B cell (primary cell): ENCODE results near the gene GPR146. TPM values are rescaled to one million over a fixed set of nuclear protein-coding genes. Genes with fewer than 3 reads are reported as not detected.

Experiments used
- ATAC-seq: fragments of 200-7000 bp; cut with Tn5 transposase; one replicate; pipeline ENCODE4 v1.10.0; 2021; ENCODE audit warnings: low read depth, mild to moderate bottlenecking, moderate number of reproducible peaks, moderate library complexity
- CTCF ChIA-PET: fragments of 350-600 bp; sonication (Branson Sonifier 250); formaldehyde crosslinking; loops from one replicate; lab custom pipeline; 2021; ENCODE audit warnings: antibody characterized with exemption, inconsistent platforms; lab: Charles Lee
- POLR2A ChIA-PET: fragments of 350-600 bp; sonication (Branson Sonifier 250); formaldehyde crosslinking; loops from one replicate; lab custom pipeline; 2021; ENCODE audit warnings: antibody characterized with exemption; lab: Charles Lee
- DNase-seq: peaks from one replicate; pipeline ENCODE4 v3.0.0; 2013
- H2AFZ ChIP-seq: 2 replicates; pipeline ENCODE4 v1.6.1; 2012; ENCODE audit warnings: mild to moderate bottlenecking, low read depth, low read length; ENCODE audit not compliant: insufficient read depth, poor library complexity, severe bottlenecking
- H3K27ac ChIP-seq, 2 donors: 1 replicate in 1 of 2; 2 replicates in 1 of 2; pipeline ENCODE4 v1.5.1; 2012 to 2013; ENCODE audit warnings: low read length in 2 of 2, mild to moderate bottlenecking in 2 of 2, moderate library complexity in 1 of 2
- H3K27me3 ChIP-seq, 4 experiments: fragments of 200-600 bp in 1 of 4; sonication (generic) in 1 of 4; replicated peaks in 1 of 4; 1 replicate in 2 of 4; 2 replicates in 2 of 4; pipeline versions ENCODE4 v1.6.1 to v1.7.0; 2013 to 2016; ENCODE audit warnings: low read length in 3 of 4, mild to moderate bottlenecking in 2 of 4, mixed read lengths in 1 of 4, moderate library complexity in 1 of 4; ENCODE audit not compliant: insufficient read depth in 4 of 4, control insufficient read depth in 3 of 4; ENCODE audit errors: control extremely low read depth in 1 of 4
- H3K36me3 ChIP-seq, 2 experiments: replicated peaks in 1 of 2; 1 replicate in 1 of 2; 2 replicates in 1 of 2; pipeline versions ENCODE4 v1.6.1 to v1.7.1; 2013; ENCODE audit warnings: low read length in 1 of 2; ENCODE audit not compliant: insufficient read depth in 2 of 2, control insufficient read depth in 1 of 2; ENCODE audit errors: control extremely low read depth in 1 of 2, extremely low read depth in 1 of 2
- H3K4me1 ChIP-seq, 2 donors: fragments of 200-600 bp in 1 of 2; sonication (generic) in 1 of 2; 1 replicate in 1 of 2; 2 replicates in 1 of 2; pipeline versions ENCODE4 v1.5.1 to v1.6.1; 2013 to 2017; ENCODE audit warnings: low read length in 2 of 2; ENCODE audit not compliant: control insufficient read depth in 2 of 2, insufficient read depth in 2 of 2
- H3K4me2 ChIP-seq: replicated peaks from 2 replicates; pipeline ENCODE3; 2012; ENCODE audit warnings: mild to moderate bottlenecking, low read depth, low read length; ENCODE audit not compliant: poor library complexity, severe bottlenecking
- H3K4me3 ChIP-seq, 5 experiments: fragments of 200-600 bp in 1 of 5; sonication (generic) in 1 of 5; 1 replicate in 3 of 5; 2 replicates in 2 of 5; pipeline versions ENCODE4 v1.5.1 to v1.7.0; 2011 to 2016; ENCODE audit warnings: low read length in 4 of 5, mild to moderate bottlenecking in 4 of 5, low read depth in 2 of 5, control low read depth in 1 of 5, moderate library complexity in 1 of 5; ENCODE audit not compliant: insufficient read depth in 1 of 5; ENCODE audit errors: control extremely low read depth in 1 of 5, extremely low read depth in 1 of 5
- H3K79me2 ChIP-seq: fragments of 200-600 bp; sonication (generic); one replicate; pipeline ENCODE4 v1.6.0; 2016; ENCODE audit warnings: low read length; ENCODE audit not compliant: control insufficient read depth, insufficient read depth
- H3K9ac ChIP-seq: fragments of 200-600 bp; sonication (generic); 2 replicates; pipeline ENCODE4 v1.6.1; 2017; ENCODE audit warnings: mild to moderate bottlenecking, low read length, moderate library complexity
- H3K9me3 ChIP-seq, 3 donors: one replicate each; pipeline versions ENCODE4 v1.6.1 to v1.7.1; 2013; ENCODE audit warnings: low read length in 2 of 3; ENCODE audit not compliant: control insufficient read depth in 2 of 3, insufficient read depth in 1 of 3; ENCODE audit errors: control extremely low read depth in 1 of 3
- H4K20me1 ChIP-seq: 2 replicates; pipeline ENCODE4 v1.6.0; 2012; ENCODE audit warnings: mild to moderate bottlenecking, low read length; ENCODE audit not compliant: insufficient read depth, control insufficient read depth, poor library complexity, severe bottlenecking
- H3K27ac Mint-ChIP-seq: one replicate; pipeline ENCODE4 v1.8.0; 2021; ENCODE audit warnings: mixed read lengths
- H3K27me3 Mint-ChIP-seq: one replicate; pipeline ENCODE4 v1.8.0; 2021; ENCODE audit warnings: mixed read lengths
- H3K4me1 Mint-ChIP-seq: one replicate; pipeline ENCODE4 v1.8.0; 2021; ENCODE audit warnings: mixed read lengths
- H3K4me3 Mint-ChIP-seq: one replicate; pipeline ENCODE4 v1.8.0; 2021; ENCODE audit warnings: mixed read lengths
- H3K9me3 Mint-ChIP-seq: one replicate; pipeline ENCODE4 v1.8.0; 2022; ENCODE audit warnings: mixed read lengths; ENCODE audit not compliant: insufficient read depth
- EZH2 ChIP-seq: IDR thresholded peaks from 2 replicates; pipeline ENCODE4 v1.6.1; 2012; ENCODE audit warnings: borderline replicate concordance, low read depth, mild to moderate bottlenecking, moderate library complexity, low read length; ENCODE audit not compliant: insufficient read depth, poor library complexity, severe bottlenecking
- WGBS: methylation state at CpG from one replicate; pipeline ENCODE4 v1.1.5; 2013; ENCODE audit warnings: missing lambda C conversion rate; ENCODE audit not compliant: insufficient coverage; 5-methylcytosine and 5-hydroxymethylcytosine counted together
- intact Hi-C: fragments of 100-400 bp; cut with micrococcal nuclease; formaldehyde crosslinking; loops from one replicate; pipeline ENCODE4 v1.10.0; 2022
- polyA plus RNA-seq: library from polyadenylated mRNA; depleted of rRNA; stranded (reverse); fragments of >200 nt; gene quantifications from 2 replicates; pipeline ENCODE4 v1.2.3, GENCODE V29; 2012
- total RNA-seq, 2 donors: library from RNA; stranded (reverse); fragments of 120-200 nt in 1 of 2; gene quantifications; 1 replicate in 1 of 2; 2 replicates in 1 of 2; pipeline versions ENCODE4 v1.2.3 to v1.2.4, GENCODE V29; 2013 to 2022
- TF ChIP-seq, protein P1 (sequence below): fragments of 200-600 bp; IDR thresholded peaks from one replicate; pipeline ENCODE4 v1.8.0; 2022; ENCODE audit warnings: antibody characterized with exemption, mild to moderate bottlenecking

The GPR146 gene
- total and polyA plus RNA-seq, 2 donors (not counting 1 experiment from before 2014, with no cell fraction given), result 4.2 to 45.4 TPM

DNA sequence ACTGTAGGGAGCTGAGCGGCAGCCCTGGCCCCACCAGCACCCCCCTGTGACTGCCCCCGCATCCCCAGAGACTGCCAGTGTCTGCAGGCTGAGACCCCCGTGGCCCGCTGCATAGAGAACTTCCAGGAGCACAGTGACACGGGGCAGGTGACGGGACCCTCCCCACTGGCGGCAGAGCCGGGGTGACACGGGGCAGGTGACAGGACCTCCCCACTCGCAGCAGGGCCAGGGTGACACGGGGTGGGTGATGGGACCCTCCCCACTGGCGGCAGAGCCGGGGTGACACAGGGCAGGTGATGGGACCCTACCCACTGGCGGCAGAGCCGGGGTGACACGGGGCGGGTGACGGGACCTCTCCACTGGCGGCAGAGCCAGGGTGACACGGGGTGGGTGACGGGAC lies 45.9 kb downstream of the GPR146 start:
- POLR2A ChIA-PET, result no interaction called here
- Mint-ChIP-seq H3K4me1 (peaks cover 29% of the 10 kb centered on the region), H3K27ac (no peak overlapping the region), H3K27me3 (no peaks in the 10 kb centered on the region), H3K4me3 (no peak overlapping the region), H3K9me3 (no peaks in the 10 kb centered on the region)
- Histone ChIP-seq H3K4me3 (no peak overlapping the region), H3K36me3 (no peaks in the 10 kb centered on the region), H2AFZ (no peak overlapping the region), H3K9ac (no peak overlapping the region), H4K20me1 (no peaks in the 10 kb centered on the region), H3K27me3 (no peaks in the 10 kb centered on the region), H3K4me1 (peaks cover 20 to 30% of the 10 kb centered on the region in 2 donors), H3K9me3 (no peaks in the 10 kb centered on the region), H3K4me2 (no peak overlapping the region), H3K27ac (no peak overlapping the region), H3K79me2 (no peaks in the 10 kb centered on the region)
- intact Hi-C loops, result no loop called here
- ATAC-seq, result no peak
- TF ChIP-seq, protein P1, sequence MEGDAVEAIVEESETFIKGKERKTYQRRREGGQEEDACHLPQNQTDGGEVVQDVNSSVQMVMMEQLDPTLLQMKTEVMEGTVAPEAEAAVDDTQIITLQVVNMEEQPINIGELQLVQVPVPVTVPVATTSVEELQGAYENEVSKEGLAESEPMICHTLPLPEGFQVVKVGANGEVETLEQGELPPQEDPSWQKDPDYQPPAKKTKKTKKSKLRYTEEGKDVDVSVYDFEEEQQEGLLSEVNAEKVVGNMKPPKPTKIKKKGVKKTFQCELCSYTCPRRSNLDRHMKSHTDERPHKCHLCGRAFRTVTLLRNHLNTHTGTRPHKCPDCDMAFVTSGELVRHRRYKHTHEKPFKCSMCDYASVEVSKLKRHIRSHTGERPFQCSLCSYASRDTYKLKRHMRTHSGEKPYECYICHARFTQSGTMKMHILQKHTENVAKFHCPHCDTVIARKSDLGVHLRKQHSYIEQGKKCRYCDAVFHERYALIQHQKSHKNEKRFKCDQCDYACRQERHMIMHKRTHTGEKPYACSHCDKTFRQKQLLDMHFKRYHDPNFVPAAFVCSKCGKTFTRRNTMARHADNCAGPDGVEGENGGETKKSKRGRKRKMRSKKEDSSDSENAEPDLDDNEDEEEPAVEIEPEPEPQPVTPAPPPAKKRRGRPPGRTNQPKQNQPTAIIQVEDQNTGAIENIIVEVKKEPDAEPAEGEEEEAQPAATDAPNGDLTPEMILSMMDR, result no peak
- TF ChIP-seq EZH2, result no peak
- 98% methylated on average over 21 of the region's 21 CpGs for WGBS
- no peak for DNase-seq
- CTCF ChIA-PET, result interaction anchor here (1.7 kb wide), 1 partner anchor 97 kb away, joined by 5 read pairs; no protein-coding TSS in a partner anchor

DNA sequence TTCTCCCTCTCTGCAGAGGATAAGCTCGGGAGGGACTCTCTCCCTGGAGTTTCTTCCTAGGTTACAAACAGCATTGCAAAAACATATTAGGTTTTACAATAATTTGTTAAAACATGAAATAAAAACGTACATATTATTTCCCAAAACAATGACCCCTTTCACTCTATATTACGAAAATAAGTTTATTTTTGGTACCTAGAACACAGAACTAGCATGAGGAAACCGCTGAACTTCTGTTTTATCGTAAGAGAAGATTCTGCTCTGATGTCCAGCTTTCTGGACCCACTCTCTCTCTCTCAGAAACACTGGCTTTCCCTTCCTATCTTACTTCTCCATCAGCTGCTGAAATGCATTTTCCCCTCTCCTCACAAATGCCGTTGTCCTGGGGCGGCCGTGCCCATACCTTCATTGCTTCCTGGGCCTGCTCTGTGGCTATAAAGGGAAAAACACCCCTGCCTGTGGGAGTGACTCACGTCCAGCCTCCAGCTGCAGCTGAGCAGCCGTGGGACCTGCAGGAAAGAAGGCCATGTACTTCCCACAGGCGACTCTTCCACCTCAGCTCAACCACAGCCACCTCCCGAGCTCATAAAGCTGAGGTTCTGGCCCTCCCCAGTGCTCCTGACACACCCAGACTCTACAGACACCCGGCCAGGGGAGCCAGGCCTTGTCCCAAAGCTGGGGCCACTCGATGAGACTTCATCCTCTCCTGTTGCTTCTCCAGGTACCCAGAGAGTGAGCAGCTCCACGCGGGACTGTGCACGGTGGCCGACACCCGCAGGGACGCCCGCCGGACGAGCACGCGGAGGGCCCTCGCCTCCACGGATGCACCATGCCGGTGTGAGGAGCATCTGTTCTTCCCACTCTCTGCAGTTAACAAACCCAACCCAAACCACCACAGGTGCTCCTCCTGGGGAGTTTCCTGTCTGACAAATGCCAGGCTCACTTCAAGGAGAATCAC lies 46.6 kb downstream of the GPR146 start:
- H3K27me3 ChIP-seq, result no peaks in the 10 kb centered on the region
- Mint-ChIP-seq H3K9me3 (no peaks in the 10 kb centered on the region), H3K4me3 (no peak overlapping the region), H3K4me1 (peaks cover 24% of the 10 kb centered on the region), H3K27me3 (no peaks in the 10 kb centered on the region), H3K27ac (no peak overlapping the region)
- POLR2A ChIA-PET, result no interaction called here
- ATAC-seq (no peak), DNase-seq (no peak)
- TF ChIP-seq, protein P1, result no peak
- TF ChIP-seq EZH2, result no peak
- no peak overlapping the region for H3K4me2 ChIP-seq
- intact Hi-C loops, result no loop called here
- CTCF ChIA-PET, result interaction anchor here (1.7 kb wide), 1 partner anchor 98 kb away, joined by 5 read pairs; no protein-coding TSS in a partner anchor
- H3K4me3 ChIP-seq, result no peak overlapping the region
- 92% methylated on average over 25 of the region's 28 CpGs for WGBS
- no peak overlapping the region for H3K27ac ChIP-seq
- H3K36me3 ChIP-seq, result no peaks in the 10 kb centered on the region
- H2AFZ ChIP-seq, result no peak overlapping the region
- no peaks in the 10 kb centered on the region for H3K9me3 ChIP-seq
- H3K79me2 ChIP-seq, result peaks cover 4% of the 10 kb centered on the region
- no peak overlapping the region for H3K9ac ChIP-seq
- H3K4me1 ChIP-seq, result peaks cover 17 to 23% of the 10 kb centered on the region in 2 donors
- H4K20me1 ChIP-seq, result no peaks in the 10 kb centered on the region
